Trophoblast cell (in vitro differentiated cells and primary cell): ENCODE measurements around the gene KIF1A.

Experiments
- DNase-seq, 2 donors: peaks; one replicate each; pipeline ENCODE4 v3.0.0-alpha.2; 2016
- H2AFZ ChIP-seq: 2 replicates; pipeline ENCODE4 v1.6.1; 2013; ENCODE audit warnings: low read length, moderate library complexity, mild to moderate bottlenecking; ENCODE audit not compliant: insufficient read depth, poor library complexity
- H2AK5ac ChIP-seq: 2 replicates; pipeline ENCODE4 v1.6.1; 2013; ENCODE audit warnings: mild to moderate bottlenecking, low read length
- H2BK120ac ChIP-seq: 2 replicates; pipeline ENCODE4 v1.6.1; 2013; ENCODE audit warnings: low read length, mild to moderate bottlenecking, moderate library complexity; ENCODE audit not compliant: insufficient read depth, poor library complexity
- H2BK12ac ChIP-seq: 2 replicates; pipeline ENCODE4 v1.6.1; 2013; ENCODE audit warnings: mild to moderate bottlenecking, low read length, moderate library complexity
- H2BK5ac ChIP-seq: 2 replicates; pipeline ENCODE4 v1.6.1; 2013; ENCODE audit warnings: low read length, low read depth, moderate library complexity, mild to moderate bottlenecking; ENCODE audit not compliant: poor library complexity
- H3K14ac ChIP-seq: 2 replicates; pipeline ENCODE4 v1.6.1; 2013; ENCODE audit warnings: mild to moderate bottlenecking, low read length
- H3K18ac ChIP-seq: 2 replicates; pipeline ENCODE4 v1.6.1; 2013; ENCODE audit warnings: mild to moderate bottlenecking, low read length
- H3K23ac ChIP-seq: 2 replicates; pipeline ENCODE4 v1.6.1; 2013; ENCODE audit warnings: low read length
- H3K27ac ChIP-seq: 2 replicates; pipeline ENCODE4 v1.5.1; 2013; ENCODE audit warnings: low read depth, mild to moderate bottlenecking, inconsistent platforms, low read length, moderate library complexity
- H3K27me3 ChIP-seq: 2 replicates; pipeline ENCODE4 v1.6.1; 2013; ENCODE audit warnings: inconsistent platforms, mild to moderate bottlenecking, low read length, moderate library complexity; ENCODE audit not compliant: insufficient read depth
- H3K36me3 ChIP-seq, 2 experiments: 1 replicate in 1 of 2; 2 replicates in 1 of 2; pipeline ENCODE4 v1.6.1; 2013; ENCODE audit warnings: low read length in 2 of 2, mild to moderate bottlenecking in 2 of 2, moderate library complexity in 1 of 2; ENCODE audit not compliant: insufficient read depth in 2 of 2, control insufficient read depth in 1 of 2
- H3K4ac ChIP-seq: 2 replicates; pipeline ENCODE4 v1.6.1; 2013; ENCODE audit warnings: low read depth, mild to moderate bottlenecking, low read length, moderate library complexity
- H3K4me1 ChIP-seq, 2 experiments: 1 replicate in 1 of 2; 2 replicates in 1 of 2; pipeline ENCODE4 v1.6.1; 2013; ENCODE audit warnings: low read length in 2 of 2, mild to moderate bottlenecking in 2 of 2, moderate library complexity in 1 of 2; ENCODE audit not compliant: insufficient read depth in 2 of 2, control insufficient read depth in 1 of 2
- H3K4me2 ChIP-seq: 2 replicates; pipeline ENCODE4 v1.6.1; 2013; ENCODE audit warnings: inconsistent platforms, mild to moderate bottlenecking, low read length, moderate library complexity
- H3K4me3 ChIP-seq: 2 replicates; pipeline ENCODE4 v1.5.1; 2013; ENCODE audit warnings: mild to moderate bottlenecking, low read depth, low read length, inconsistent platforms
- H3K79me1 ChIP-seq: one replicate; pipeline ENCODE4 v1.6.1; 2013; ENCODE audit warnings: low read length
- H3K79me2 ChIP-seq: 2 replicates; pipeline ENCODE4 v1.6.1; 2013; ENCODE audit warnings: low read length, mild to moderate bottlenecking; ENCODE audit not compliant: control insufficient read depth, insufficient read depth, poor library complexity
- H3K9ac ChIP-seq: 2 replicates; pipeline ENCODE4 v1.6.1; 2013; ENCODE audit warnings: mild to moderate bottlenecking, low read length
- H3K9me3 ChIP-seq: 2 replicates; pipeline ENCODE4 v1.6.1; 2013; ENCODE audit warnings: low read depth, mild to moderate bottlenecking, control low read depth, inconsistent platforms, low read length; ENCODE audit not compliant: insufficient read depth
- H4K12ac ChIP-seq: 2 replicates; pipeline ENCODE4 v1.6.1; 2013; ENCODE audit warnings: low read depth, mild to moderate bottlenecking, low read length, moderate library complexity
- H4K8ac ChIP-seq: 2 replicates; pipeline ENCODE4 v1.6.1; 2013; ENCODE audit warnings: low read depth, mild to moderate bottlenecking, low read length, moderate library complexity
- H4K91ac ChIP-seq: one replicate; pipeline ENCODE4 v1.6.1; 2013; ENCODE audit warnings: low read depth, mild to moderate bottlenecking, low read length, moderate library complexity
- WGBS: extraction: QIAGEN DNeasy Blood & Tissue Kit; methylation state at CpG from one replicate; pipeline ENCODE4 v1.1.7; 2013; ENCODE audit warnings: missing lambda C conversion rate; ENCODE audit not compliant: insufficient read length, insufficient coverage; ENCODE audit errors: extremely low coverage; 5-methylcytosine and 5-hydroxymethylcytosine counted together

KIF1A gene

DNA sequence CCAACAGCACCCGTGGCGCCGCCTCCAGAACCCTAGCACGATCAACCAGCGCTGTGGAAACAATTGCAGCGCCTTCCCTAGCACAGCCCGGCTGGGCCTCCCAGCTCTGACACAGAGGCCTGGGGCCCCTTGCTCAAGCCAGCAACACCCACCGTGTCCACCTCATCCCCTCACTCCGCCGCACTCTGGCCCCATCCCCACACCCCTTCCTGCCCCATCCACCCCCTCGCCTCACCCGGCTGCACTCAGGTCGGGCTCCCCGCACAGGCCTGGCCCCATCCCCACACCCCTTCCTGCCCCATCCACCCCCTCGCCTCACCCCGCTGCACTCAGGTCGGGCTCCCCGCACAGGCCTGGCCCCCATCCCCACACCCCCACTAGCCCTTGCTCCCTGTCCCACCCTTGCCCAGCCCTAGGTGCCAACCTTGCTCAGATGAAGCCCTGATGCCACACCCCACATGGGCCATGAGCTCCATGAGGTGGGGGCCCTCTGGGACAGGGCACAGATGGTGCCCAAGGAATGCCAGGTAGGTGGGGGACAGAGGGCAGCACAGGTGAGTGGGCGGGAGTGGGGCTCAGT lies 28.7 kb downstream of the KIF1A start:
- Histone ChIP-seq H4K12ac (no peak overlapping the region), H2BK12ac (no peak overlapping the region)

DNA sequence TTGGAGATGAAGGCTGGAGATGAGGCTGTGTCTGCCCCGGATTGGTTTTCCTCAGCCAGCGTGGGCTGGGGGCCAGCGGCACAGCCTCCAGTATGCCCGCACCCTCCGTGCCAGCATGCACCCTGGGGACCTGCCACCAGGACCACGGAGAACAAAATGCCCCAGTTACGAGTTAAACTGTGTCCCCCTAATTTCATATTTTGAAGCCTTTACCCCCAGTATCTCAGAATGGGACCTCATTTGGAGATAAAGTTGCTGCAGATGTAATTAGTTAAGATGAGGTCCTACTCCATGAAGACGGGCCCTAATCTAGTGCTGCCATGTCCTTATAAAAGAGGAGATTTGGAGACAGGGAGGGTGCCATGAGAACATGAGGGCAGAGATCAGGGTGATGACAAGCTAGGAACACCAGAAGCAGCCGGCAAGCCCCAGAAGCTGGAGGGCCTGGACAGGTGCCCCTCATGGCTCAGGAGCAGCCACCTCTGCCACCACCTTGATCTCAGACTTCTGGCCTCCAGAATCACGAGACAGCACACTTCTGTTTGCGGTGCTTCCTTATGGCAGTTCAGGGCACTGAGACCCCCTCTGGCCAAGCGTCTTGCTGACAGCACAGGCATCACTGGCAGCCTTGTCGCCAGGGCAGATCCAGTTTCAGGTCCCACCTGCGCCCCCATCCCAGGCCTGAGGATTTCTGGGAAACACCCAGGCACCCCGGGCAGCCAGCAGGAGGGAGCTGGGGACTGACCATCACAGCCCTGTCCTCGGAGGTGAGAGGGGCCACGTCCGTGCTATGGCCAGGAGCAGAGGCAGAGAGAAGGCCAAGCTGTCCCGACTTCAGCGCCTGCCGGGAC lies 29.4 kb downstream of the KIF1A start:
- no peak overlapping the region for H3K4ac ChIP-seq
- no peak overlapping the region for H3K18ac ChIP-seq
- H2AFZ ChIP-seq, result no peak overlapping the region
- H3K4me3 ChIP-seq, result no peak overlapping the region
- H3K27ac ChIP-seq, result no peak overlapping the region
- H4K12ac ChIP-seq, result no peak overlapping the region
- no peak overlapping the region for H2BK12ac ChIP-seq
- no peak overlapping the region for H4K8ac ChIP-seq
- H2AK5ac ChIP-seq, result no peak overlapping the region
- no peak for DNase-seq
- peaks cover 0 to 2% of the 10 kb centered on the region in 2 experiments for H3K4me1 ChIP-seq
- H3K23ac ChIP-seq, result no peak overlapping the region
- H3K4me2 ChIP-seq, result no peak overlapping the region
- H3K9ac ChIP-seq, result no peak overlapping the region
- H3K9me3 ChIP-seq, result no peaks in the 10 kb centered on the region
- WGBS, result no CpG with 5 or more reads among the region's 21 CpGs
- H3K36me3 ChIP-seq, result no peaks in the 10 kb centered on the region
- no peaks in the 10 kb centered on the region for H3K79me1 ChIP-seq
- no peak overlapping the region for H2BK5ac ChIP-seq
- no peak overlapping the region for H3K14ac ChIP-seq
- H2BK120ac ChIP-seq, result no peak overlapping the region
- H4K91ac ChIP-seq, result no peak overlapping the region
- H3K79me2 ChIP-seq, result no peaks in the 10 kb centered on the region
- H3K27me3 ChIP-seq, result no peaks in the 10 kb centered on the region

More for the DNA sequence above, 28.7 kb downstream of the KIF1A start:
- Histone ChIP-seq H3K23ac (no peak overlapping the region), H2AFZ (no peak overlapping the region), H3K9ac (no peak overlapping the region), H3K4me2 (no peak overlapping the region), H3K4ac (no peak overlapping the region), H3K9me3 (no peaks in the 10 kb centered on the region), H3K36me3 (no peaks in the 10 kb centered on the region), H3K4me3 (no peak overlapping the region), H4K91ac (no peak overlapping the region), H3K27me3 (no peaks in the 10 kb centered on the region), H2AK5ac (no peak overlapping the region), H3K4me1 (peaks cover 0 to 2% of the 10 kb centered on the region in 2 experiments), H3K79me1 (no peaks in the 10 kb centered on the region), H3K79me2 (no peaks in the 10 kb centered on the region), H2BK120ac (no peak overlapping the region), H4K8ac (no peak overlapping the region), H2BK5ac (no peak overlapping the region), H3K27ac (no peak overlapping the region), H3K18ac (no peak overlapping the region), H3K14ac (no peak overlapping the region)
- no peak for DNase-seq
- WGBS, result no CpG with 5 or more reads among the region's 19 CpGs

DNA sequence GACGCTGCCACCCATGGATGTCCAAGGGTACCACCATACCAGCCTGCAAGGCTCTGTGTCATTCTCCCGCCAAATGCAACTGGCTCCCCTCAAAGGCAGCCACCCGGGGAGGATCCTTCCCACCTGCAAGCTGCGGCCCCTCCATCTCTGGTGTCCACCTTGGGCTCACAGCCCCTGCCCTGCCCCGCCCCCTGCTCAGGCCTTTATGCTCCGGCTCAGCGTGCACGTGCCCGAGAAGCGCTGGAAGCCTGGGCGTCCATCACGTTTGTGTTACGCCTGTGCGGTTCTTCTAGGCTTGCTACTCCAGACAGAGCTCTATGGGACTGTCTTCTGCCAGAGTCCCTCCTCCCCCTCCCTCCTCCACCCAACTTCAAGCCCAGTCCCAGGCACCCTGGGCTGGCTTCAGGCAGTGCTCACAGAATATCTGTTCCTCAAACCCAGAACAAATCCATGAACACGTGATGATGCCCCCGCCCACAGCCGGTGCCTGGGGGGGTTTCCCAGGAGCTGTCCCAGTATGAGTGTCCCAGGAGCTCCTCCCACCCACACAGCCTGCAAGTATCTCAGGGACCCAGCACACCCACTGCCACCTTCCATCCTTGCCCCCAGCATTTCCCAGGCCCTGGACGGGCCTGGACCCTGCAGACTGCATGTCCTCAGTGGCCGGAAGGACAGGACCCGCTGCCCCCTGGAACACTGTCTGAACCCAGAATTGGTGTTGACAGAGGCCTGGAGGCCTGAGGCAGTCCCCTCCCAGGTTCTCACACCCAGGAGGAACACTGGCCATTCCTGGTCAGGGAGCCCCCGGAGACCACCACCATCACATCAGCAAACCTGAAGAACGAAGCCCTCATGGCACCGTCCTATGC lies 30.3 kb downstream of the KIF1A start:
- Histone ChIP-seq H3K79me1 (no peaks in the 10 kb centered on the region), H3K4me3 (no peak overlapping the region), H3K4ac (no peak overlapping the region), H3K18ac (no peak overlapping the region), H3K14ac (no peak overlapping the region), H2BK120ac (no peak overlapping the region), H3K23ac (no peak overlapping the region), H3K36me3 (no peaks in the 10 kb centered on the region), H4K8ac (no peak overlapping the region), H3K9me3 (no peaks in the 10 kb centered on the region), H4K12ac (no peak overlapping the region), H3K79me2 (no peaks in the 10 kb centered on the region), H2AK5ac (no peak overlapping the region), H3K4me1 (peaks cover 0 to 2% of the 10 kb centered on the region in 2 experiments), H2BK5ac (no peak overlapping the region), H3K27ac (no peak overlapping the region), H3K4me2 (no peak overlapping the region), H2BK12ac (no peak overlapping the region), H3K9ac (no peak overlapping the region), H4K91ac (no peak overlapping the region), H3K27me3 (no peaks in the 10 kb centered on the region), H2AFZ (no peak overlapping the region)
- WGBS, result no CpG with 5 or more reads among the region's 23 CpGs
- DNase-seq, result no peak

DNA sequence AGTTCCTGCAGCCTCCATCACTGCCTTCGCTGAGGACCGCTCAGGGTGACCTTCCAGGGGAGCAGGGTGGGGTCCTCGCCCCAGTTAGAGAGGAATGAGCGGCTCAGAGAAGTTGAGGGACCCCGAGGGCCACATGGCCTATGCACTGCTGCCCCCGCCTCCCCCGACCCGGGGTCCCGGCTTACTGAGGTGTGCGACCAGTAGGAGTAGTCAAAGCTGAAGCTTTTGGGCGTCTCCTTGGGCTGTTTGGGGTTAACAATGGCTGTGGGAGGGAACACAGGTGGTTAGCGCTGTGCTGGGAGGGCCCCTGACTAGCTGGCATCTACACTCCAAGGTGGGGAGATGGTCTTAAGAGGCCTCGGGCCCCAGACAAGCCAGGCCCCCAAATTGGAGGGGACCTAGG lies 31.0 kb downstream of the KIF1A start:
- Histone ChIP-seq H3K36me3 (no peaks in the 10 kb centered on the region), H3K4me3 (no peak overlapping the region), H3K4me2 (no peak overlapping the region), H4K8ac (no peak overlapping the region), H3K27ac (no peak overlapping the region), H3K23ac (no peak overlapping the region), H3K9me3 (no peaks in the 10 kb centered on the region), H3K4me1 (no peaks in the 10 kb centered on the region), H2AFZ (no peak overlapping the region), H4K12ac (no peak overlapping the region), H3K4ac (no peak overlapping the region), H3K14ac (no peak overlapping the region), H2BK120ac (no peak overlapping the region), H3K9ac (no peak overlapping the region), H3K27me3 (no peaks in the 10 kb centered on the region), H2BK5ac (no peak overlapping the region), H2BK12ac (no peak overlapping the region), H3K79me1 (no peaks in the 10 kb centered on the region), H2AK5ac (no peak overlapping the region), H4K91ac (no peak overlapping the region), H3K79me2 (no peaks in the 10 kb centered on the region), H3K18ac (no peak overlapping the region)
- WGBS, result no CpG with 5 or more reads among the region's 13 CpGs
- no peak for DNase-seq
